GM12892 (cell line): ENCODE measurements around the gene SPACDR.

Experiments
- DNase-seq: peaks from one replicate; pipeline ENCODE4 v3.0.0; 2011; ENCODE audit not compliant: insufficient read length
- FAIRE-seq: peaks from 2 replicates; lab custom pipeline; 2011; peaks lifted over from hg19 to GRCh38; lab: Jason Lieb, UNC
- POLR2A ChIP-seq: IDR thresholded peaks from 2 replicates; pipeline ENCODE4 v1.6.1; 2011; ENCODE audit warnings: low read depth, low read length, control low read depth
- POLR2AphosphoS5 ChIP-seq: IDR thresholded peaks from 2 replicates; pipeline ENCODE4 v1.6.1; 2011; ENCODE audit warnings: low read depth, low read length, control low read depth
- TAF1 ChIP-seq: IDR thresholded peaks from 2 replicates; pipeline ENCODE4 v1.6.1; 2011; ENCODE audit warnings: low read depth, mild to moderate bottlenecking, control low read depth, low read length, borderline replicate concordance

The SPACDR gene

GRCh38 chr7:100472121-100472851, 8.2 kb upstream of the SPACDR start:
- TF ChIP-seq POLR2AphosphoS5 (no peak), POLR2A (no peak), TAF1 (no peak)
- no peak for DNase-seq
- no peak for FAIRE-seq

- FAIRE-seq (no peak), DNase-seq (no peak)
These were observed 7.0 kb upstream of the SPACDR start for GRCh38 chr7:100471021-100471420.

GRCh38 chr7:100469227-100470044, 5.4 kb upstream of the SPACDR start:
- peak; percentile 98 for DNase-seq
- FAIRE-seq = peak; percentile 48
- no peak for TF ChIP-seq TAF1
- TF ChIP-seq POLR2AphosphoS5 = no peak
- TF ChIP-seq POLR2A = no peak

More at GRCh38 chr7:100471021-100471420, 7.0 kb upstream of the SPACDR start:
- TF ChIP-seq POLR2A (no peak), POLR2AphosphoS5 (no peak), TAF1 (no peak)

GRCh38 chr7:100467638-100468373, 3.7 kb upstream of the SPACDR start:
- TF ChIP-seq POLR2A (no peak), POLR2AphosphoS5 (no peak), TAF1 (no peak)
- FAIRE-seq (no peak), DNase-seq (no peak)

GRCh38 chr7:100466653-100467605, 2.9 kb upstream of the SPACDR start:
- TF ChIP-seq TAF1 (no peak), POLR2AphosphoS5 (no peak), POLR2A (no peak)
- FAIRE-seq = no peak
- no peak for DNase-seq

- TF ChIP-seq POLR2AphosphoS5 (no peak), POLR2A (no peak), TAF1 (no peak)
- FAIRE-seq (no peak), DNase-seq (no peak)
These were observed 1.7 kb upstream of the SPACDR start for GRCh38 chr7:100465702-100466311.

- FAIRE-seq = no peak
- TF ChIP-seq POLR2A (no peak), POLR2AphosphoS5 (no peak), TAF1 (no peak)
- no peak for DNase-seq
These were observed 1.2 kb upstream of the SPACDR start for GRCh38 chr7:100465299-100465698.

- TF ChIP-seq POLR2AphosphoS5 (no peak), TAF1 (no peak), POLR2A (no peak)
- no peak for FAIRE-seq
- no peak for DNase-seq
These were observed 731 bp upstream of the SPACDR start for GRCh38 chr7:100464791-100465190.

GRCh38 chr7:100457033-100457432, 7.0 kb downstream of the SPACDR start:
- TF ChIP-seq POLR2AphosphoS5 (no peak), POLR2A (no peak), TAF1 (no peak)
- no peak for FAIRE-seq

GRCh38 chr7:100456562-100456961, 7.5 kb downstream of the SPACDR start:
- DNase-seq (no peak), FAIRE-seq (no peak)
- TF ChIP-seq TAF1 (no peak), POLR2AphosphoS5 (no peak), POLR2A (no peak)

More at GRCh38 chr7:100457033-100457432, 7.0 kb downstream of the SPACDR start:
- DNase-seq = no peak
